ENCODE results near the gene AATF.

- TF ChIP-seq GATA2 (IDR thresholded peaks at IDR 0.05; ENCODE audit: low read depth, low read length): 0 out of 2 replicates have a peak, but pooled peaks have one; percentile 37
- TF ChIP-seq GATA3 (IDR thresholded peaks at IDR 0.05; ENCODE audit: low read depth, low read length): no peak
Measured at GRCh38 chr17:36947922-36948716, 635 bp upstream of the AATF start.

All from SH-SY5Y (cell line).